Stimulated activated naive CD4-positive, alpha-beta T cell treated with Interleukin-2 at 50 U/mL for 16 hours (primary cell): Measurements from ENCODE around the gene NID1.
A peak's percentile ranks its signal among the peaks of the same experiment; 100 is the strongest.

Source experiments
- DNase-seq: peaks from one replicate; lab custom pipeline; 2025; lab: John Stamatoyannopoulos, UW

The NID1 gene

GRCh38 chr1:236067854-236068454 is 3.1 kb upstream of the NID1 start:
- no peak for DNase-seq

GRCh38 chr1:236066828-236067386 is 2.0 kb upstream of the NID1 start:
- DNase-seq: peak; percentile 59

- no peak for DNase-seq
Observed at GRCh38 chr1:236066054-236066453, 1.2 kb upstream of the NID1 start.

- DNase-seq: no peak
Observed at GRCh38 chr1:236065509-236066005, 667 bp upstream of the NID1 start.

GRCh38 chr1:236063919-236064673 is 794 bp downstream of the NID1 start:
- no peak for DNase-seq

- no peak for DNase-seq
Observed at GRCh38 chr1:236063551-236063918, 1.4 kb downstream of the NID1 start.

- no peak for DNase-seq
Observed at GRCh38 chr1:236060286-236060685, 4.6 kb downstream of the NID1 start.

- DNase-seq: no peak
Observed at GRCh38 chr1:236059011-236059410, 5.9 kb downstream of the NID1 start.

GRCh38 chr1:236058141-236058934 is 6.6 kb downstream of the NID1 start:
- no peak for DNase-seq

GRCh38 chr1:236057546-236057945 is 7.3 kb downstream of the NID1 start:
- DNase-seq: no peak

- no peak for DNase-seq
Observed at GRCh38 chr1:236052232-236052993, 12.5 kb downstream of the NID1 start.

- no peak for DNase-seq
Observed at GRCh38 chr1:236051242-236051791, 13.6 kb downstream of the NID1 start.

GRCh38 chr1:236045771-236046170 is 19.1 kb downstream of the NID1 start:
- no peak for DNase-seq

GRCh38 chr1:236044341-236044740 is 20.5 kb downstream of the NID1 start:
- no peak for DNase-seq

- DNase-seq: no peak
Observed at GRCh38 chr1:236041631-236042618, 23.0 kb downstream of the NID1 start.

- DNase-seq: no peak
Observed at GRCh38 chr1:236039740-236040685, 24.9 kb downstream of the NID1 start.

GRCh38 chr1:236038034-236038433 is 26.9 kb downstream of the NID1 start:
- DNase-seq: no peak

- no peak for DNase-seq
Observed at GRCh38 chr1:236035681-236036101, 29.2 kb downstream of the NID1 start.

- no peak for DNase-seq
Observed at GRCh38 chr1:236033336-236033735, 31.6 kb downstream of the NID1 start.
